Measurements from ENCODE around the gene SLAMF1.
"Not testable (repeated sequence)": the region's sequence is repeated elsewhere in the genome, so short reads cannot be mapped to it uniquely, and the experiment has no call there.

Gene SLAMF1

GRCh38 chr1:160588468-160588867 is 58.4 kb downstream of the SLAMF1 start:
- DNase-seq: no peak

- DNase-seq: no peak
Observed at GRCh38 chr1:160584784-160585183, 62.1 kb downstream of the SLAMF1 start.

DNA sequence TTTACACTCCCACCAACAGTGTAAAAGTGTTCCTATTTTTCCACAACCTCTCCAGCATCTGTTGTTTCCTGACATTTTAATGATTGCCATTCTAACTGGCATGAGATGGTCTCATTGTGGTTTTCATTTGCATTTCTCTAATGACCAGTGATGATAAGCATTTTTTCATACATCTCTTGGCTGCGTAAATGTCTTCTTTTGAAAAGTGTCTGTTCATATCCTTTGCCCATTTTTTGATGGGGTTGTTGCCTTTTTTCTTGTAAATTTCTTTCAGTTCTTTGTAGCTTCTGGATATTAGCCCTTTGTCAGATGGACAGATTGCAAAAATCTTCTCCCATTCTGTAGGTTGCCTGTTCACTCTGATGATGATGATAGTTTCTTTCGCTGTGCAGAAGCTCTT is 63.9 kb downstream of the SLAMF1 start:
- DNase-seq: not testable (repeated sequence)

DNA sequence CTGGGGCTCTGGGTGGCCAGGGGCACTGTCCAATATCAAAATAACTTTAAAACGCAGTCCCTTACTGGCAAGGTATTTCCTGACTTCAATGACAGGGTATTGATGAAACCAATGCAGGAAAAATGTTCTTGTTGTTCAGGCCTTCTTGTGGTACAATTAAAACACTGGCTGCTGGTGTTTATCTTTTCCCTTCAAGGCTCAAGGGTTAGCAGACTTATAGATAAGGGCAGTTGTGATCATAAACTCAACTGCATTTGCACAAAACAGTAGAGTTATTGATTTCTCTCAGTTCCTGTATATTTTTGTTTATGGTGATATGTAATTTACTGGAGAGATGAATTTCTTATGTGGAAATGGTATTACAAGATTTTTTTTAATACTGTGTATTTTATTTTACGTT is 64.9 kb downstream of the SLAMF1 start:
- no peak for DNase-seq

- DNase-seq: no peak
Observed at GRCh38 chr1:160580221-160580812, 66.5 kb downstream of the SLAMF1 start.

GRCh38 chr1:160579216-160579701 is 67.6 kb downstream of the SLAMF1 start, which contains the start of gene CD84:
TSS of gene CD84 (minus strand) at chr1:160579496. CDS start at chr1:160579437, 59 bp downstream.
- no peak for DNase-seq

DNA sequence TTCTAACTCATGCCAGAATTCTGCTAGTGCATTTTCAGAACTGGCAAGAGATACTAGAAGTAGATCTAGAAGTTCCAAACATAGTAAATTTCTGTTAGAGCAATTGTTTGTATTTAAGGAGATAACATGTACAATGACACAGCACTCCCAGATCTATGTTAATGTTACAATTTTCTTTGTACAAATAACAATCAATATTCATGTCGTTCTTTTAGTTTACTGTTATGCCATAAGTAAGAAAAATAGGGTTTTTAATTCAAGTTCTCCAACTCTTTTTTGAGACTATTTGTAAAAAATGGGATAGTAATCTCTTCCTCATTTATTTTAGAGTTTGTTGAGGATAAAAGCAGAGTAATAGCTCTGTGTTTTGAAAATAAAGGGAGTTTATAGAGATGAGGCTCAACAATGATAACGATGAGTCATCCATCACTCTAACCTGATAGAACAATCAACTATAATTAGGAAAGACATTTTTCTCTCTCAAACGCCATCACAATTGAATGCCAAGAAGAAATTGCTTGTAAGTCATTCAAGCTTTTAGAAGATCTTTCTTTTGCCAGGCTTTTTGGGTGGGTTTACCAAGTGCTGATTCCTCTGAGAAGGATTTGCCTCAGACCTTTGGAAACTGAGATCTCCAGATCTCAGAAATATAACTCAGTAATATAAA is 68.2 kb downstream of the SLAMF1 start:
- DNase-seq: no peak

- DNase-seq: no peak
Observed at GRCh38 chr1:160578175-160578524, 68.7 kb downstream of the SLAMF1 start.

DNA sequence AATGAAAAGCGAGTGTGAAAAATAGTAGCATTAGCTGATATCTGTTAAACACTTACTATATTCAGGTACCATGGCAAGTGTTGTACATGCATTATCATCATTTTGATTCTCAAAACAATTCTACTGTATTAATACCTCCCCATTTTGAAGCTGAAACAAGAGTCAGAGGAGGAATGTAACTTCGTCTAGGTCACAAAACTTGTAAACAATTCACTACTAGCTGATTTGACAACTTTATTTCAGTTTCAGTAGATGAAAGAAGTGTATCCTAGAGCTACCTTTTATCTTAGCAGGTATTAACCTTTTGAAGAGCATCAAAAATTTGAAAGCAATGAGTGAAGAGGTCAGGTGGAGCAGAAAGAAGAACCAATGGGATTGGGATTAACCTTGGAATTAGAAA is 69.2 kb downstream of the SLAMF1 start:
- DNase-seq: no peak

DNA sequence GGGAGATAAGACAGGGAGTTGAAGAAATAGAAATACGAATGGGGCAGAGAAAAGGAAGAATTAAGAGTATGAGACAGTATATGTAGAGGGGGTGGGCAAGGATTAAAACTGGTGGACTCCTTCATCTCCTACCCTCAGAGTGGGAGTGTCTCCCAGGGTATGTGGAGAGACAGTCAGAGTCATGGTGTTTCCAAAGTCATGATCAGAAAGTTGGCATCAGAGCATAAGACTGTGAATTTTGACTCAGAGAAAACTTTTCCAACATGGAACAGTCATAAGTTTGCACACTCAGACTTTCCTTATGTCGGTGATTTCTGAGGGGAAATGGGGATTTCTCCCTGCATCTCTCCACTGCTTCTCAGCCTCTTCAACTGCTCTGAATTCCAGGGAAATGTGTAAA is 70.0 kb downstream of the SLAMF1 start:
- no peak for DNase-seq

DNA sequence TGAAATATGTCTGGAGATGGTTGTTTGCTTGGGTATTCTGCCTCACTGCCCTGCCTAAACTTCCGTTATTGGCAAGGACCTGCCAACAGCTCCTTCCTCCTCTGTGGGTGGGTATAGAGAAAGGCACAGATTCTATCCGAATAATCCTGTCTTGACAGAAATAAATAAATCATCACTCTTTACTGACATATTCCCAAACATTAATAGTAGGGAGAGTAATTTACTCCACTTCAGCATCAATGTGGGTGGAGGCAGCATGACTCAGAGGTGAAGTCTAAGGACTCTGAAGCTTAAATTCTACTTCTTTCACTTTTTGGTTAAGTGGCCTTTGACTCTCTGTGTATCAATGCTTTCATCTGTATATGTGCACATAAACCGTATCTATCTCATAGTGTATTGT is 70.5 kb downstream of the SLAMF1 start:
- no peak for DNase-seq

- DNase-seq: no peak
Observed at GRCh38 chr1:160575112-160575664, 71.7 kb downstream of the SLAMF1 start.

GRCh38 chr1:160570840-160571239 is 76.0 kb downstream of the SLAMF1 start:
- DNase-seq: no peak

- DNase-seq: no peak
Observed at GRCh38 chr1:160569806-160570205, 77.0 kb downstream of the SLAMF1 start.

DNA sequence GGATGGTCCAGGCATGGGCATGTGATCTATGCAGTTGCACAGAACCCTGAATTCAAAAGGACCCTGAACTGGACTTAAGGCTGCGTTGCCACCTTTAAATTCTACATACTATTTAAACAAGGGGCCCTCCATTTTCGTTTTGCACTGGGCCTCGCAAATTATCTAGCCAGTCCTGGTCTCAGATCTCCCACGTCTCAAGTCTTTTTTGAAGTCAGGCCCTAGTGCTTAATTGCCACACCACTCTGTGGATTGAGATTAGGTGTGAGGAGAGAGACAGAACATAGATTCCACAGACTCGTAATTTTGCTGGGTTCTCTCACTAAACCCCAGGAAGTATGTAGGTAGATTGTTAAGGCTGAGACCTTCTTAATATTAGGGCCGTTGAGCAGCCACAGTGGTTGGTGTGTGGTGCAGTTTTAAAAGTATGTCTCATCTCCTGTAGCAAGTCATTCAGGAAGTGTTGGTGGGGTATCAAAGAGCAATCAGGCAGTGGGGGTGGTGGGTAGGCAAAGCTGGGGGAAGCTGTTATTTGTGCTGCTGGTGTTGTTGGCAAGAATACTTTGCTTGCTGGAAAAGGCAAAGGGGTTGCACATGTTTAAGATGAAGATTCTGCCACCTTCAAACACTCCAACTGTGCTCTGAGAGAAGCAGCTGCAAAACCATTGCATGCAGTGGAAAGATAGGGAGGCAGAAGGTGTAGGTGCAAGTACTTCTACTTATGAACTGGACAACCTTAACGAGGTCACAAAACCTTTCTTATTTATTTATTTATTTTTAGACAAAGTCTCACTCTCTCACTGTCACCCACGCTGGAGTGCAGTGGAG is 78.8 kb downstream of the SLAMF1 start:
- DNase-seq: no peak

DNA sequence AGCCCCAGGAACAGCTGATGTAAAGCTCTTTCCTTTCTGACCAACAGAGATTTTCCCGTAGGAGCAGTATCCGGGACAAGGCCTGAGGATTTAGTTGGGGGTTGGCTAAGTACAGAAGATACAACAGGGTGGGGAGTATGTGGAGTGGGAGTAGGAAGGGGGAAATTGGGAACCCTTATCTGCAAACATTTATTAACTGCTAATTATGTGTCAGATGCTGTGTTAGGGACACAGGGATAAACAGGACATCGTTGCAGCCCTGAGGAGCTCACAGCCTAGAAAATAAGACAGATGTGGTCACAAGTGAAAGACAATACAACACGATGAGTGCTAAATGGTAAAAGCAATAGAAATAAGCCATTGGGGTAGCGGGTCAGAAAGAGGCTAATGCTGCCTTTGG is 79.5 kb downstream of the SLAMF1 start:
- DNase-seq: no peak

DNA sequence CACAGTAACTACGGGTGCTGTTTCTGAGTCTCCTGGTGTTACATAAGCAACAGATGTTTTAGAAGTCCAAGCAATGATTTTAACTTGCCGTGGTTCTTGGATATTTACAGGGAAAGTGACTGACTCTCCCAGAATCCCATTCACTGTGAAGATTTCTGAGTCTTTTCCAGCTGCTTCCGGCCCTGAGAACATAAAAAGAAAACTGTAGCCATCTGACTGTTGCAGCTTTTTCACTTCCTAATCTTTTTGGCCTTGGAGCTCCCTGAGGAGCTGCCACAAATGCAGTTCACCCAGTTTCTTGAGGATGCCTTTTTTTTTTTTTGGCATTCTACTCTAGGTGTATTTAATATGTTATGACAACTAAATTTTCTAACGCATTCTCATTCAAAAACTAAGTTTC is 81.3 kb downstream of the SLAMF1 start:
- DNase-seq: no peak

GRCh38 chr1:160563230-160563629 is 83.6 kb downstream of the SLAMF1 start:
- not testable (repeated sequence) for DNase-seq

- not testable (repeated sequence) for DNase-seq
Observed at GRCh38 chr1:160562745-160563144, 84.1 kb downstream of the SLAMF1 start.

DNA sequence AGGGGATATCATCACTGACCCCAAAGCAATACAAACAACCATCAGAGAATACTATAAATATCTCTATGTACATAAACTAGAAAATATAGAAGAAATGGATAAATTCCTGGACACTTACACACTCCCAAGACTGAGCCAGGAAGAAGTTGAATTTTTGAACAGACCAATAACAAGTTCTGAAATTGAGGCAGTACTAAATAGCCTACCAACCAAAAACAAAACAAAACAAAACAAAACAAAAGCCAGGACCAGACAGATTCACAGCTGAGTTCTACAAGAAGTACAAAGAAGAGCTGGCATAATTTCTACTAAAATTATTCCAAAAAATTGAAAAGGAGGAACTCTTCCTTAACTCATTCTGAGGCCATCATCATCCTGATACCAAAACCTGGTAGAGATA is 86.0 kb downstream of the SLAMF1 start:
- DNase-seq: no peak

GRCh38 chr1:160560045-160560705 is 86.7 kb downstream of the SLAMF1 start:
- DNase-seq: no peak

- DNase-seq: not testable (repeated sequence)
Observed at GRCh38 chr1:160559437-160559836, 87.4 kb downstream of the SLAMF1 start.

All from EL (cell line).